GM12878 (cell line): ENCODE data around the gene SOD2. TPM values are rescaled to one million over a fixed set of nuclear protein-coding genes. Genes with fewer than 3 reads are reported as not detected.

Source experiments
- BHLHE40 ChIP-seq, 2 experiments: fragments of 450-650 bp in 1 of 2; IDR thresholded peaks; 2 replicates each; pipeline ENCODE4 v1.6.1; 2011 to 2017; ENCODE audit warnings: low read depth in 2 of 2, borderline replicate concordance in 1 of 2, improper control_type of control experiment in 1 of 2, low read length in 1 of 2, mild to moderate bottlenecking in 1 of 2
- CEBPZ ChIP-seq: fragments of 150-350 bp; IDR thresholded peaks from 2 replicates; pipeline ENCODE4 v1.6.1; 2016; ENCODE audit warnings: low read depth, low read length
- CHD1 ChIP-seq: IDR thresholded peaks from 2 replicates; pipeline ENCODE4 v1.6.1; 2012; ENCODE audit warnings: low read depth, low read length, improper control_type of control experiment
- CHD4 ChIP-seq: fragments of 200-600 bp; sonication (generic); IDR thresholded peaks from 2 replicates; pipeline ENCODE4 v1.6.1; 2016; ENCODE audit warnings: mild to moderate bottlenecking
- ELK1 ChIP-seq: IDR thresholded peaks from 2 replicates; pipeline ENCODE4 v1.6.1; 2012; ENCODE audit warnings: low read depth, low read length, improper control_type of control experiment
- EZH2 ChIP-seq: IDR thresholded peaks from 2 replicates; pipeline ENCODE4 v1.6.1; 2012; ENCODE audit warnings: low read depth, mild to moderate bottlenecking, control low read depth, inconsistent platforms, low read length, borderline replicate concordance; ENCODE audit not compliant: control insufficient read depth
- HDGF ChIP-seq: fragments of 450-650 bp; IDR thresholded peaks from 2 replicates; pipeline ENCODE4 v1.6.1; 2016; ENCODE audit warnings: antibody characterized with exemption
- IKZF1 ChIP-seq: fragments of 450-650 bp; conservative IDR thresholded peaks from 2 replicates; pipeline ENCODE4 v1.6.1; 2017; ENCODE audit warnings: antibody characterized with exemption, mild to moderate bottlenecking
- IKZF2 ChIP-seq, 2 experiments: fragments of 450-650 bp; IDR thresholded peaks; 2 replicates each; pipeline ENCODE4 v1.6.1; 2017; ENCODE audit warnings: mild to moderate bottlenecking in 2 of 2, moderate library complexity in 2 of 2
- IRF3 ChIP-seq: fragments of 450-650 bp; IDR thresholded peaks from 2 replicates; pipeline ENCODE4 v1.6.1; 2014; ENCODE audit warnings: mild to moderate bottlenecking
- NKRF ChIP-seq: fragments of 450-650 bp; conservative IDR thresholded peaks from 2 replicates; pipeline ENCODE4 v1.6.1; 2017; ENCODE audit warnings: mild to moderate bottlenecking, moderate library complexity
- POLR2A ChIP-seq: IDR thresholded peaks from 2 replicates; pipeline ENCODE4 v1.6.1; 2011; ENCODE audit warnings: low read depth, mild to moderate bottlenecking, low read length
- RAD51 ChIP-seq: fragments of 450-650 bp; IDR thresholded peaks from 2 replicates; pipeline ENCODE4 v1.6.1; 2016; ENCODE audit warnings: moderate library complexity, mild to moderate bottlenecking, inconsistent platforms
- RB1 ChIP-seq: fragments of 450-650 bp; formaldehyde crosslinking; IDR thresholded peaks from 2 replicates; pipeline ENCODE4 v1.6.1; 2017; ENCODE audit warnings: mild to moderate bottlenecking, borderline replicate concordance
- RBBP5 ChIP-seq: fragments of 200-600 bp; sonication (generic); conservative IDR thresholded peaks from 2 replicates; pipeline ENCODE4 v1.6.1; 2016
- ZBED1 ChIP-seq: IDR thresholded peaks from 2 replicates; pipeline ENCODE4 v1.6.1; 2016; ENCODE audit warnings: borderline replicate concordance
- polyA plus RNA-seq, 11 experiments: library from polyadenylated mRNA; depleted of rRNA in 4 of 11; unstranded in 6 of 11; stranded (reverse) in 5 of 11; fragments of >200 nt; fragmentation: Nextera tagmentation in 4 of 11; fragmentation: Illumina TruSeq in 1 of 11; extraction: Ambion mirVana in 4 of 11; extraction: Trizol in 1 of 11; gene quantifications; 1 replicate in 1 of 11; 2 replicates in 10 of 11; pipeline versions ENCODE4 v1.2.1 to v1.2.3, GENCODE V29; 2011 to 2016; ENCODE audit warnings: inconsistent platforms in 2 of 11, missing spikeins in 2 of 11, low read depth in 1 of 11
- total RNA-seq, 4 experiments: library from RNA; depleted of rRNA in 3 of 4; stranded (reverse); fragments of >200 nt in 3 of 4; fragmentation: Illumina TruSeq in 1 of 4; extraction: Trizol in 1 of 4; gene quantifications; 2 replicates each; pipeline versions ENCODE4 v1.2.1 to v1.2.3, GENCODE V29; 2013 to 2021
- TF ChIP-seq, protein P1 (sequence below): fragments of 450-650 bp; formaldehyde crosslinking; IDR thresholded peaks from 2 replicates; pipeline ENCODE4 v1.4.0; 2022; ENCODE audit warnings: mild to moderate bottlenecking, moderate library complexity

SOD2 gene
- total and polyA plus RNA-seq, 10 of the 15 experiments (the other 5 are each of a cell fraction or from before 2014, with no cell fraction given), result 12.1 to 55.8 (median 39.1) TPM

GRCh38 chr6:159726918-159727716 lies 34.1 kb upstream of the SOD2 start, which contains the start of gene WTAP (continued):
- TF ChIP-seq BHLHE40 (IDR thresholded peaks at IDR 0.05; ENCODE audit: borderline replicate concordance in 1 of 2, low read depth in 2 of 2, low read length in 1 of 2) (peak; percentile 78 to 91), EZH2 (no peak), CHD1 (no peak), ELK1 (peak; percentile 73), RAD51 (peak; percentile 34; the same call in 1 of the 2 replicates), CEBPZ (0 out of 2 replicates have a peak, but pooled peaks have one; percentile 3), HDGF (peak; percentile 97), RB1 (peak; percentile 48; the same call in 1 of the 2 replicates), ZBED1 (no peak), IRF3 (no peak), IKZF1 (peak; percentile 89), CHD4 (no peak), IKZF2 (IDR thresholded peaks at IDR 0.05) (peak; percentile 65 to 70; a peak in 3 of 4 replicates), RBBP5 (no peak), NKRF (peak; percentile 83; the same call in 1 of the 2 replicates), POLR2A (peak; percentile 95)
- TF ChIP-seq, protein P1, sequence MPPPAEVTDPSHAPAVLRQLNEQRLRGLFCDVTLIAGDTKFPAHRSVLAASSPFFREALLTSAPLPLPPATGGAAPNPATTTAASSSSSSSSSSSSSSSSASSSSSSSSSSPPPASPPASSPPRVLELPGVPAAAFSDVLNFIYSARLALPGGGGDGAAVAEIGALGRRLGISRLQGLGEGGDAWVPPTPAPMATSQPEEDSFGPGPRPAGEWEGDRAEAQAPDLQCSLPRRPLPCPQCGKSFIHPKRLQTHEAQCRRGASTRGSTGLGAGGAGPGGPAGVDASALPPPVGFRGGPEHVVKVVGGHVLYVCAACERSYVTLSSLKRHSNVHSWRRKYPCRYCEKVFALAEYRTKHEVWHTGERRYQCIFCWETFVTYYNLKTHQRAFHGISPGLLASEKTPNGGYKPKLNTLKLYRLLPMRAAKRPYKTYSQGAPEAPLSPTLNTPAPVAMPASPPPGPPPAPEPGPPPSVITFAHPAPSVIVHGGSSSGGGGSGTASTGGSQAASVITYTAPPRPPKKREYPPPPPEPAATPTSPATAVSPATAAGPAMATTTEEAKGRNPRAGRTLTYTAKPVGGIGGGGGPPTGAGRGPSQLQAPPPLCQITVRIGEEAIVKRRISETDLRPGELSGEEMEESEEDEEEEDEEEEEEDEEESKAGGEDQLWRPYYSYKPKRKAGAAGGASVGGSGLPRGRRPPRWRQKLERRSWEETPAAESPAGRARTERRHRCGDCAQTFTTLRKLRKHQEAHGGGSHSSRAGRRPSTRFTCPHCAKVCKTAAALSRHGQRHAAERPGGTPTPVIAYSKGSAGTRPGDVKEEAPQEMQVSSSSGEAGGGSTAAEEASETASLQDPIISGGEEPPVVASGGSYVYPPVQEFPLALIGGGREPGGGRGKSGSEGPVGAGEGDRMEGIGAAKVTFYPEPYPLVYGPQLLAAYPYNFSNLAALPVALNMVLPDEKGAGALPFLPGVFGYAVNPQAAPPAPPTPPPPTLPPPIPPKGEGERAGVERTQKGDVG (CRISPR knock-in tag), result no peak
